Endothelial cell of umbilical vein (primary cell): ENCODE measurements around the gene TAF12. TPM values are rescaled to one million over a fixed set of nuclear protein-coding genes. Genes with fewer than 3 reads are reported as not detected.

Experiments used
- BruUV-seq: library from RNA; stranded (reverse); fragments of 400-500 nt; replicated peaks from 2 replicates; lab custom pipeline; 2021; lab: Mats Ljungman, UMichigan
- CTCF ChIA-PET: fragments of 300-600, 350-600 bp; sonication (Branson Sonifier 250); formaldehyde crosslinking; loops from one replicate; lab custom pipeline; 2021; ENCODE audit warnings: antibody characterized with exemption, inconsistent platforms; lab: Charles Lee
- POLR2A ChIA-PET: fragments of 300-600, 350-600 bp; sonication (Branson Sonifier 250); formaldehyde crosslinking; loops from one replicate; lab custom pipeline; 2021; ENCODE audit warnings: antibody characterized with exemption, inconsistent platforms; lab: Charles Lee
- DNase-seq: peaks from one replicate; pipeline ENCODE4 v3.0.0-alpha.2; 2011; ENCODE audit warnings: low read depth, low spot score
- FAIRE-seq: peaks from 2 replicates; lab custom pipeline; 2011; peaks lifted over from hg19 to GRCh38; lab: Jason Lieb, UNC
- H2AFZ ChIP-seq: 2 replicates; pipeline ENCODE4 v1.6.0; 2012; ENCODE audit warnings: low read depth, low read length, control low read depth, inconsistent platforms
- H3K27ac ChIP-seq: 2 replicates; pipeline ENCODE4 v1.5.1; 2011; ENCODE audit warnings: low read depth, mild to moderate bottlenecking, control low read depth, low read length, moderate library complexity; ENCODE audit not compliant: insufficient read depth
- H3K27me3 ChIP-seq, 2 experiments: 2 replicates each; pipeline versions ENCODE4 v1.6.0 to v1.6.1; 2011; ENCODE audit warnings: low read length in 2 of 2, mixed read lengths in 1 of 2; ENCODE audit not compliant: control insufficient read depth in 2 of 2, insufficient read depth in 2 of 2
- H3K36me3 ChIP-seq, 2 experiments: 2 replicates in 1 of 2; 3 replicates in 1 of 2; pipeline ENCODE4 v1.5.1; 2011; ENCODE audit warnings: low read length in 2 of 2, mild to moderate bottlenecking in 1 of 2, moderate library complexity in 1 of 2; ENCODE audit not compliant: control insufficient read depth in 2 of 2, insufficient read depth in 2 of 2; ENCODE audit errors: extremely low read depth in 1 of 2
- H3K4me1 ChIP-seq: 3 replicates; pipeline ENCODE4 v1.5.1; 2011; ENCODE audit warnings: mild to moderate bottlenecking, low read length; ENCODE audit not compliant: control insufficient read depth, insufficient read depth; ENCODE audit errors: extremely low read depth
- H3K4me2 ChIP-seq: 2 replicates; pipeline ENCODE4 v1.6.1; 2011; ENCODE audit warnings: low read length, control low read depth, mixed read lengths; ENCODE audit not compliant: insufficient read depth
- H3K4me3 ChIP-seq, 3 experiments: fragments of 200-600 bp in 1 of 3; sonication (generic), shearing (Covaris generic) in 1 of 3; replicated peaks in 1 of 3; 2 replicates each; pipeline ENCODE4 v1.5.1; 2011 to 2016; ENCODE audit warnings: control low read depth in 3 of 3, low read length in 3 of 3, mild to moderate bottlenecking in 2 of 3, inconsistent platforms in 1 of 3, low read depth in 1 of 3, moderate library complexity in 1 of 3; ENCODE audit not compliant: insufficient read depth in 1 of 3
- H3K79me2 ChIP-seq: 2 replicates; pipeline ENCODE4 v1.6.0; 2012; ENCODE audit warnings: low read length, inconsistent platforms; ENCODE audit not compliant: control insufficient read depth, insufficient read depth
- H3K9ac ChIP-seq: replicated peaks from 2 replicates; pipeline ENCODE3; 2011; ENCODE audit warnings: low read length, control low read depth; ENCODE audit not compliant: insufficient read depth; ENCODE audit errors: extremely low read depth
- H3K9me1 ChIP-seq: replicated peaks from 3 replicates; pipeline ENCODE4 v1.6.0; 2011; ENCODE audit warnings: mild to moderate bottlenecking, low read length; ENCODE audit not compliant: control insufficient read depth, insufficient read depth; ENCODE audit errors: extremely low read depth
- H3K9me3 ChIP-seq: replicated peaks from 2 replicates; pipeline ENCODE4 v1.5.1; 2012; ENCODE audit warnings: low read length, inconsistent platforms; ENCODE audit not compliant: control insufficient read depth, insufficient read depth
- H4K20me1 ChIP-seq: replicated peaks from 2 replicates; pipeline ENCODE3; 2011; ENCODE audit warnings: mild to moderate bottlenecking, low read length; ENCODE audit not compliant: control insufficient read depth, insufficient read depth; ENCODE audit errors: extremely low read depth
- EZH2 ChIP-seq: IDR thresholded peaks from 2 replicates; pipeline ENCODE4 v1.6.1; 2012; ENCODE audit warnings: borderline replicate concordance, low read depth, mild to moderate bottlenecking, moderate library complexity, low read length, inconsistent platforms; ENCODE audit not compliant: severe bottlenecking
- FOS ChIP-seq: IDR thresholded peaks from 2 replicates; pipeline ENCODE4 v1.6.1; 2011; ENCODE audit warnings: mild to moderate bottlenecking, low read length, moderate library complexity, borderline replicate concordance; ENCODE audit not compliant: insufficient read depth
- JUN ChIP-seq: IDR thresholded peaks from 2 replicates; pipeline ENCODE4 v1.6.1; 2011; ENCODE audit warnings: borderline replicate concordance, low read depth; ENCODE audit not compliant: insufficient read length, insufficient read depth
- POLR2AphosphoS5 ChIP-seq: IDR thresholded peaks from 2 replicates; pipeline ENCODE4 v1.6.1; 2012; ENCODE audit warnings: low read depth, mild to moderate bottlenecking, control low read depth, low read length, moderate library complexity; ENCODE audit not compliant: insufficient read depth
- dilution Hi-C: fragments of 300-500 bp; cut with MboI; formaldehyde crosslinking; loops from one replicate; pipeline ENCODE4 v1.15.0; 2019; ENCODE audit warnings: low sequenced_read_pairs; ENCODE audit not compliant: extremely low pct_ligation_motif_present
- intact Hi-C: fragments of 100-400 bp; cut with micrococcal nuclease; formaldehyde crosslinking; loops from one replicate; pipeline ENCODE4 v1.10.0; 2022
- polyA plus RNA-seq, 4 experiments: library from polyadenylated mRNA; depleted of rRNA in 3 of 4; stranded (reverse) in 3 of 4; unstranded in 1 of 4; fragments of >200 nt; gene quantifications; 2 replicates each; pipeline versions ENCODE4 v1.2.1 to v1.2.3, GENCODE V29; 2011 to 2012; ENCODE audit warnings: missing spikeins in 1 of 4
- total RNA-seq: library from RNA; stranded (reverse); gene quantifications from 2 replicates; pipeline ENCODE4 v1.2.3, GENCODE V29; 2021
- TF ChIP-seq, protein P1 (sequence below), 2 donors: IDR thresholded peaks; 1 replicate in 1 of 2; 2 replicates in 1 of 2; pipeline ENCODE4 v1.5.1; 2011; ENCODE audit warnings: low read length in 2 of 2, mild to moderate bottlenecking in 2 of 2, moderate library complexity in 2 of 2, control low read depth in 1 of 2, inconsistent platforms in 1 of 2, low read depth in 1 of 2; ENCODE audit not compliant: insufficient read depth in 1 of 2; ENCODE audit errors: extremely low read depth in 1 of 2

TAF12 gene
- total and polyA plus RNA-seq, 2 donors (not counting 3 experiments of a cell fraction or from before 2014, with no cell fraction given) = 17.7 to 18.2 TPM

DNA sequence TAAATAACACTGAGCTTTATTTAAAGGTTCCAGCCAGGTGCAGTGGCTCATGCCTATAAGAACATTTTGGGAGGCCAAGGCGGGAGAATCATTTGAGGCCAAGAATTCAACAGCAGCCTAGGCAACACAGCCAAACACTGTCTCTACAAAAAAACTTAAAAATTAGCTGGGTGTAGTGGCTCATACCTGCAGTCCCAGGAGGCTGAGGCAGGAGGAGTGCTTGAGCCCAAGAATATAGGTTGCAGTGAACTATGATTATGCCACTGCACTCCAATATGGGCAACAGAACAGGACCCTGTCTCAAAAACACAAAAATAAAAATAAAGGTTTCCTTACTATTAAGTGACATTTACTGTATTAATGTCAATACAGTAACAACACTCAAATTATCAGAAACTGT is 2.1 kb downstream of the TAF12 start:
- FAIRE-seq = no peak
- H3K4me1 ChIP-seq = peaks cover 16% of the 10 kb centered on the region
- intact Hi-C loops = loop anchor here (5.0 kb wide), 3 partner anchors 123 to 562 kb away; partner anchors contain the start of gene SRSF4

DNA sequence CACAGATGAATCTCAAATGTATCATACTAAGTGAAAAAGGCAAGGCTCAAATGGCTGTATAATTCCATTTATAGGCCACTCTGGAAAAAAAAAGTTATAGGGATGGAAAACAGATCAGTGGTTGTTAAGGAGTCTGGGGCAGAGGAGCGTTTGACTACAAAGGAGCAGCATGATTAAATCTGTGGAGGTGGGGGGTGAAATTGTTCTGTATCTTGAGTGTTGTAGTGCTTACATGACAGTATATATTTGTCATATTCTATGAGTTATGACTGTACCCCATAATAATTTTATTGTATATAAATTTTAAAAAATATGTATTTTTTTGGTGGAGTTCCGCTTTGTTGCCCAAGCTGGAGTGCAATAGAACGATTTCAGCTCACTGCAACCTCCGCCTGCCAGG is 10.3 kb downstream of the TAF12 start:
- Histone ChIP-seq H3K9ac (no peak overlapping the region), H3K27ac (no peak overlapping the region), H3K4me1 (no peaks in the 10 kb centered on the region), H3K4me2 (no peak overlapping the region), H3K36me3 (no peaks in the 10 kb centered on the region), H3K27me3 (no peaks in the 10 kb centered on the region), H3K79me2 (no peaks in the 10 kb centered on the region), H3K9me3 (no peaks in the 10 kb centered on the region), H3K9me1 (no peaks in the 10 kb centered on the region), H2AFZ (no peak overlapping the region), H3K4me3 (no peak overlapping the region), H4K20me1 (no peaks in the 10 kb centered on the region)
- DNase-seq (no peak), FAIRE-seq (no peak)
- dilution Hi-C loops (no loop called here), intact Hi-C loops (no loop called here)
- ChIA-PET POLR2A (no interaction called here), CTCF (no interaction called here)
- BruUV-seq = no TSS peak
- no peak for TF ChIP-seq JUN
- no peak for TF ChIP-seq POLR2AphosphoS5
- no peak for TF ChIP-seq FOS
- TF ChIP-seq EZH2 = no peak

More for the DNA sequence above, 2.1 kb downstream of the TAF12 start:
- TF ChIP-seq, protein P1, sequence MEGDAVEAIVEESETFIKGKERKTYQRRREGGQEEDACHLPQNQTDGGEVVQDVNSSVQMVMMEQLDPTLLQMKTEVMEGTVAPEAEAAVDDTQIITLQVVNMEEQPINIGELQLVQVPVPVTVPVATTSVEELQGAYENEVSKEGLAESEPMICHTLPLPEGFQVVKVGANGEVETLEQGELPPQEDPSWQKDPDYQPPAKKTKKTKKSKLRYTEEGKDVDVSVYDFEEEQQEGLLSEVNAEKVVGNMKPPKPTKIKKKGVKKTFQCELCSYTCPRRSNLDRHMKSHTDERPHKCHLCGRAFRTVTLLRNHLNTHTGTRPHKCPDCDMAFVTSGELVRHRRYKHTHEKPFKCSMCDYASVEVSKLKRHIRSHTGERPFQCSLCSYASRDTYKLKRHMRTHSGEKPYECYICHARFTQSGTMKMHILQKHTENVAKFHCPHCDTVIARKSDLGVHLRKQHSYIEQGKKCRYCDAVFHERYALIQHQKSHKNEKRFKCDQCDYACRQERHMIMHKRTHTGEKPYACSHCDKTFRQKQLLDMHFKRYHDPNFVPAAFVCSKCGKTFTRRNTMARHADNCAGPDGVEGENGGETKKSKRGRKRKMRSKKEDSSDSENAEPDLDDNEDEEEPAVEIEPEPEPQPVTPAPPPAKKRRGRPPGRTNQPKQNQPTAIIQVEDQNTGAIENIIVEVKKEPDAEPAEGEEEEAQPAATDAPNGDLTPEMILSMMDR (IDR thresholded peaks at IDR 0.05; ENCODE audit: extremely low read depth in 1 of 2, insufficient read depth in 1 of 2, low read depth in 1 of 2, low read length in 2 of 2) = peak; percentile 13 to 25
- no peak for TF ChIP-seq POLR2AphosphoS5
- ChIA-PET CTCF (interaction anchor here (0.8 to 2.8 kb wide), 8 partner anchors 9 to 392 kb away, joined by 3 to 25 read pairs (median 4); no protein-coding TSS in a partner anchor), POLR2A (interaction anchor here (1.6 kb wide), 1 partner anchor 59 kb away, joined by 9 read pairs; no protein-coding TSS in a partner anchor)
- Histone ChIP-seq H3K9me3 (no peaks in the 10 kb centered on the region), H3K79me2 (peaks cover 7% of the 10 kb centered on the region), H4K20me1 (no peaks in the 10 kb centered on the region), H3K27ac (no peak overlapping the region), H3K36me3 (no peaks in the 10 kb centered on the region), H3K4me2 (no peak overlapping the region), H3K9me1 (no peaks in the 10 kb centered on the region), H3K27me3 (no peaks in the 10 kb centered on the region), H3K9ac (no peak overlapping the region), H3K4me3 (no peak overlapping the region), H2AFZ (no peak overlapping the region)
- dilution Hi-C loops = no loop called here
- DNase-seq = peak; percentile 26
- no TSS peak for BruUV-seq
